NOMO-1 (cell line): ENCODE measurements around the gene CPT1B.
"Not testable (repeated sequence)": the region's sequence is repeated elsewhere in the genome, so short reads cannot be mapped to it uniquely, and the experiment has no call there.

Experiments
- DNase-seq, 2 experiments: peaks; one replicate each; lab custom pipeline; 2025; ENCODE audit not compliant: unreplicated experiment in 2 of 2; lab: John Stamatoyannopoulos, UW

CPT1B gene

GRCh38 chr22:50529897-50530579 is 48.2 kb downstream of the CPT1B start, which contains the start of gene TYMP:
Gene TYMP (minus strand): TSS chr22:50530012. CDS start chr22:50529709, 303 bp downstream.
- DNase-seq = peak; percentile 85 to 90

DNA sequence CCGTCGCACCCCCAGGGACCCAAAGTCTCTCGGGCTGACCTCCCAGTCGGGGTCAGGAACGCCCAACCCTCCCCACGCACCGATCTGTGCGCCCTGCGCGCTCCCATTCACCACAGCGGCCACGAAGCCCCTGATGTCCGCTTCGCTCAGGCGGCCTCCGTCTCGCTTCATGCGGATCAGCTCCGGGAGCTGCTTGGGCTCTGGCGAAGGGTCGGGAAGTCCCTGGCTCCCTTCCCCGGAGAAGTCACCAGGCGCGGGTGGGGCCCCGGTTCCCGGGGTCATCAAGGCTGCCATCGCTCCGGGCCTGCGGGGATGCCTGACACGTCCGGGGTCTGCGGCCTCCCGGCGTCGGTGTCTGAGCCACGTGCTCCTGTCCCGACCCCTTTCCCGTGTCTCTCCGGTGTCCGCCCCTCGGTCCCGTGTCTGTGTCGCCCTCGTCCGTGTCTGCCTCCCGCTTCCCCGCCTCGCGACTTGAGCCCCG is 48.8 kb downstream of the CPT1B start:
- no peak for DNase-seq

- DNase-seq = no peak
These were observed 49.4 kb downstream of the CPT1B start for GRCh38 chr22:50528682-50529415.

GRCh38 chr22:50527921-50528681 is 50.1 kb downstream of the CPT1B start:
- no peak for DNase-seq

GRCh38 chr22:50526834-50527801 is 51.1 kb downstream of the CPT1B start:
- DNase-seq = peak; percentile 78 to 84

DNA sequence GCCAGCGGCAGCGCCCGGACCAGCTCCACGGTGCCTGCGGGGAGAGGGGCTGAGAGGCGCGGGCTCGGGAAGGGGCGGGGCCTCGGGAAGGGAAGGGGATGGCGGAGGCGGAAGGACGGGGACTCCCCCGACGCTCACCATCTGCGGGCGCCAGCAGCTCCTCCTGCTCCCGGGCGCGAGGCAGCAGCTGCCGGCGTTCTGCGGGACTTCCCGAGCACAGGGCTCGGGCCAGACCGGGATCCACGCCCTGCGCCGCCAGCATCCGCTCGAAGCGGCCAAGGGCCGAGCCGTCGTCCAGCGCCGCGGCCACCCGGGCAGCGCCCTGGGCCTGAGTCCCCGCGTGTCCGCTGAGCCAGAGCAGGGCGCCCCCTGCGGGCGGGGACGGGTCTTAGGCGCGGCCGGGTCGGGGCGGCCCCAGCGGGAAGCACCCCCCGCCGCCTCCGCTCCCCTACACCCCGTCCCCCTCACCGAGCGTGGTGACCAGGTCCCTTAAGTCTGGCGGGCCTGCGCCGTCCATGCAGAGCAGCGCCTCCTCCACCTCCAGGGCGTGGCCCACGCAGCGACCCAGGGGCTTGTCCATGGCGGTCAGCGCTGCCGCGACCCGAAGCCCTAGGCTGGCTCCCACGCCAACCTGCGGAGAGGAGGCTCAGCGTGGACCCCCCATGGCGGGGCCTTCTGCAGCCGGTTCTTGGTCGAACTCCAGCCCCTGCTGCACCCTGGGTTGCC is 52.0 kb downstream of the CPT1B start:
- peak; percentile 80 to 84 for DNase-seq

- DNase-seq = no peak
These were observed 52.4 kb downstream of the CPT1B start for GRCh38 chr22:50525858-50526107.

GRCh38 chr22:50525104-50525857 is 52.9 kb downstream of the CPT1B start, which contains the start of gene SCO2:
Gene SCO2 (minus strand): TSS chr22:50525598. CDS start chr22:50524411, 1,187 bp downstream.
- peak; percentile 93 to 97 for DNase-seq

DNA sequence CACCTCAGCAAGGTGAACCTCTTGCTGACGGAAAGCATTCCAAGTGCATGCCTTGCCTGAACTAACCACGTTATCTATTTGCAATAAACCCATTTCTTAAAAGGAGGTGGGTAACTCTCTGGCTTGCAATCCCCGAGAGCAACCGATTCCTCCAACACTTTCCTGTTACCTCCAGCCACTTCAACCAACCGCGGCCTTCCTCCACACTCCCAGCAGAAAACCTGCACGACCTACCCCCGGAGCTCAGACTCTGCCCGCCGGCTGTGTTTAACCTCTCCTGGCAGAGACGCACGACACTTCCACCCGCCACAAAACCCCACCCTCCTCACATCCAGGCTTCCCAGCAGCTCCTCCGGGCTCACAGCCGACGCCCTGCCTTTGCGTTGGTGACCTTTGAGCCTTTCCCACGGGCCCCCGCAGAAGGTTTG is 53.5 kb downstream of the CPT1B start:
- DNase-seq = peak in 1 of 2 experiments; percentile 40

DNA sequence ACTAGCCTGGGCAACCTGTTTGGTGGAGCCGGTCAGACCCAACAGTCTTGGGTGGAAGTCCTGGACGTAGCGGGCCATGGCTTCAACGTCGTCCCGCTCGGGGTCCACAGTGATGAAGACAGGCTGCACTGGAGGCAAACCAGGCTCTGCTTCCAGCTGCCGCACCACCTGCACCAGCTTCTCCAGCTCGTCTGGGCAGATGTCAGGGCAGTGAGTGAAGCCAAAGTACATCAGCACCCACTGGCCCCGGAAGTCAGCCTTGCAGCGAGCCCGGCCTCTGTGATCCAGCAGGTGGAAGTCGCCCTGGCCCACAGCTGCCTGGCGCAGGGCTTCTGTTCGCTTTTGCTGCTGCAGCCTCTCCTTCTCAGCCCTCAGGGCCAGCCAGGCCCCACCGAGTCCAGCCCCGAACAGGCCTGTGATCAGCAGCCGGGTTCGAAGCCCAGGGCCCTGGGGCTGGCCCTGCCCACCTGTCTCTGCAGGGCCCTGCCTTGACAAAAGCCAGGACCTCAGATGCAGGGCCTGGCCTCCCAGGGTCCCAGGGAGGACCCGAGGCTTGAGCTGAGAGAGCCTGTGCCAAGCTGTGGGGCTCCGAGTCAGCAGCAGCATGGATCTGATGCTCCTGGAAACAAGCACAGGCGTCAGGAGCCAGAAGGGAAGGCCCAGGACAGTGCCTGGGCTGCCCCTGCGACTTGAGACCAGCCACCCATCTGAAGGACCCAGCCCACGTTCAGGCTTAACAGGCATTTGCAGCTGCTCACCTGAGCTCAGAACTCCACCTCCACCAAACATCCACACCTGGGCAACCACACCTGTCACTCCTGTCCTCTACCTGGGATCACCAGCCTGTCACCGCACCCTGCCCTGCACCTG is 54.2 kb downstream of the CPT1B start:
- DNase-seq = no peak

DNA sequence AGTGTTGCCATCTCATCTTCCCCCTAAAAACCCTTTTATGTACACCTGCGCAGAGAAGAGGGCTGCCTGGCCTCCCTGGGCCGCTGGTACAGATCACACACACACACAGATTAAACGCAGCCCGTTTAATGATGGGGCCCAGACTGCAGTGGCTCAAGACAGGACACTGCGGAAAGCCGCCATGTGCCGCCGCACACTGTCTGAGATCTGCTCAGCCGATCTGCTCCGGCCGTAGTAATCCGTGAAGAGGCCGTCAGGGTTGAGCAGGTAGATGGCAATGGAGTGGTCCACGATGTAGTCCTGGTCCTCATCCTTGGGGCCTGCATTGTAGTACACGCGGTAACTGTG is 54.8 kb downstream of the CPT1B start:
- no peak for DNase-seq

- no peak for DNase-seq
These were observed 55.3 kb downstream of the CPT1B start for GRCh38 chr22:50522806-50523438.

- no peak for DNase-seq
These were observed 55.9 kb downstream of the CPT1B start for GRCh38 chr22:50522208-50522805.

DNA sequence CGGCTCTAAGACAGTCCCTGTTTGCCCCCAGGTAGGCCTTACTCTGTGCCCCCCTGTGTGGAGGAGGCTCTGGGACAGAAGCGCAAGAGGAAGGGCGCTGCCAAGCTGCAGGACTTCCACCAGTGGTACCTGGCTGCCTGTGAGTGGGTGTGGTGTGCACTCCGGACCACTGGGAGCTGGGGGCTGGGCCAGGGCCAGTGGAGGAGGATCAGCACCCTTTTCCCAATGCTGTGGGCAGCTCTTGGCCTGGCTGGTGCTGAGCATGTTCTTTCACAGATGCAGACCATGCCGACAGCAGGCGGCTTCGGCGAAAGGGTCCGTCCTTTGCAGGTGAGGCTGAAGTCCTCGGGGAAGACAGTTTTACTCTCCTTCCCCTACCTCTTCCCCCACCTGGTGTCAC is 56.5 kb downstream of the CPT1B start:
- no peak for DNase-seq

- DNase-seq = no peak
These were observed 57.3 kb downstream of the CPT1B start for GRCh38 chr22:50520826-50521453.

GRCh38 chr22:50520184-50520583 is 58.0 kb downstream of the CPT1B start:
- DNase-seq = not testable (repeated sequence)

- DNase-seq = no peak
These were observed 59.1 kb downstream of the CPT1B start for GRCh38 chr22:50519151-50519550.
